HG02763 (cell line): ENCODE results near the gene TRMU.

Experiments used
- ATAC-seq: cut with Tn5 transposase; IDR thresholded peaks from one replicate; pipeline ENCODE4 v1.9.1; 2021; ENCODE audit warnings: mild to moderate bottlenecking, moderate library complexity; ENCODE audit not compliant: unreplicated experiment

The TRMU gene

DNA sequence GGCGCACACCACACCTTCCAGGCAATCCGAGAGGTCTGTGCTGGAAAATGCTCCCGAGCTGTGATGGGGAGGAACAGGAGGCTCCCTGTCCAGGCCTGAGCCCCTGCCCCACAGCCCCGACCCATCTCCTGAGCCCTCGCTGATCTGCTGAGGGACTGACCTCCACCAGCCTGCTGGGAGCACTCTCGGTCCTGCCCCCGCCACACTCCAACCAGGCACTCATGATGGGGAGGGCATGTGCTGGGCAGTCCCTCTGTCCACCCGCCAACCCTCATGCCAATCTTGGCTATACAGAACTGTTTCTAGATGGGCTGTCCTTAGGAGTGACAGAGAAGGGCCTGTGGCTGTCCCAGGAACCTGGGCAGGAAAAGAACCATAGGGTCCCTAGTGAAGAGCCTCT is 70.8 kb downstream of the TRMU start:
- ATAC-seq, result no peak

GRCh38 chr22:46406791-46407190 is 71.3 kb downstream of the TRMU start:
- no peak for ATAC-seq
